Putamen (tissue), 1 donor: Measurements from ENCODE around the gene PHLDA3.
"Not testable (repeated sequence)": the region's sequence is repeated elsewhere in the genome, so short reads cannot be mapped to it uniquely, and the experiment has no call there.

Experiments used
- DNase-seq: peaks from one replicate; pipeline ENCODE4 v3.0.0-alpha.2; 2016; ENCODE audit warnings: low spot score

PHLDA3 gene

GRCh38 chr1:201503397-201504176, 34.6 kb upstream of the PHLDA3 start:
- no peak for DNase-seq

- DNase-seq = no peak
Observed at GRCh38 chr1:201502511-201502857, 33.5 kb upstream of the PHLDA3 start.

GRCh38 chr1:201501812-201502510, 33.0 kb upstream of the PHLDA3 start:
- DNase-seq = no peak

GRCh38 chr1:201501144-201501543, 32.2 kb upstream of the PHLDA3 start:
- DNase-seq = no peak

GRCh38 chr1:201500670-201501120, 31.7 kb upstream of the PHLDA3 start:
- DNase-seq = peak; percentile 66

GRCh38 chr1:201499795-201500669, 31.0 kb upstream of the PHLDA3 start:
- peak; percentile 96 for DNase-seq

GRCh38 chr1:201499191-201499590, 30.2 kb upstream of the PHLDA3 start:
- no peak for DNase-seq

- no peak for DNase-seq
Observed at GRCh38 chr1:201498621-201499020, 29.6 kb upstream of the PHLDA3 start.

GRCh38 chr1:201497935-201498509, 29.0 kb upstream of the PHLDA3 start:
- no peak for DNase-seq

- no peak for DNase-seq
Observed at GRCh38 chr1:201496296-201496690, 27.3 kb upstream of the PHLDA3 start.

GRCh38 chr1:201495551-201496295, 26.7 kb upstream of the PHLDA3 start:
- peak; percentile 95 for DNase-seq

- no peak for DNase-seq
Observed at GRCh38 chr1:201493757-201494617, 25.0 kb upstream of the PHLDA3 start.

GRCh38 chr1:201493026-201493656, 24.2 kb upstream of the PHLDA3 start:
- DNase-seq = not testable (repeated sequence)

- DNase-seq = no peak
Observed at GRCh38 chr1:201491896-201492511, 23.0 kb upstream of the PHLDA3 start.

- no peak for DNase-seq
Observed at GRCh38 chr1:201490708-201491131, 21.7 kb upstream of the PHLDA3 start.

GRCh38 chr1:201489643-201490261, 20.8 kb upstream of the PHLDA3 start:
- no peak for DNase-seq

- no peak for DNase-seq
Observed at GRCh38 chr1:201488830-201489589, 20.0 kb upstream of the PHLDA3 start.

GRCh38 chr1:201487742-201488141, 18.8 kb upstream of the PHLDA3 start:
- DNase-seq = no peak
